SK-N-SH treated with all-trans-retinoic acid at 6 μM for 48 hours (cell line): ENCODE results near the gene ACTL6B.

Experiments used
- BACH2 ChIP-seq: fragments of 250-450 bp; sonication (Bioruptor Pico); IDR thresholded peaks from 2 replicates; pipeline ENCODE4 v1.9.0; 2021; ENCODE audit warnings: mild to moderate bottlenecking, borderline replicate concordance
- ESRRG ChIP-seq: fragments of 250-450 bp; sonication (Bioruptor Pico); IDR thresholded peaks from 2 replicates; pipeline ENCODE4 v1.6.1; 2021; ENCODE audit warnings: mild to moderate bottlenecking
- GLIS3 ChIP-seq: fragments of 250-450 bp; sonication (Bioruptor Pico); IDR thresholded peaks from 2 replicates; pipeline ENCODE4 v1.5.0; 2020; ENCODE audit warnings: mild to moderate bottlenecking, moderate library complexity
- OSR1 ChIP-seq: fragments of 250-450 bp; sonication (Bioruptor Pico); IDR thresholded peaks from 2 replicates; pipeline ENCODE4 v1.8.0; 2022; ENCODE audit warnings: moderate library complexity, mild to moderate bottlenecking, inconsistent platforms
- PPARA ChIP-seq: fragments of 250-450 bp; sonication (Bioruptor Pico); IDR thresholded peaks from 2 replicates; pipeline ENCODE4 v1.5.0; 2020; ENCODE audit warnings: mild to moderate bottlenecking, borderline replicate concordance
- RARB ChIP-seq: fragments of 250-450 bp; sonication (Bioruptor Pico); IDR thresholded peaks from 2 replicates; pipeline ENCODE4 v1.8.0; 2021; ENCODE audit warnings: mild to moderate bottlenecking, moderate library complexity
- SNAI2 ChIP-seq: fragments of 250-450 bp; sonication (Bioruptor Pico); IDR thresholded peaks from 2 replicates; pipeline ENCODE4 v1.5.0; 2020; ENCODE audit warnings: mild to moderate bottlenecking, moderate library complexity
- TCF4 ChIP-seq: fragments of 250-450 bp; sonication (Bioruptor Pico); IDR thresholded peaks from 2 replicates; pipeline ENCODE4 v1.8.0; 2021; ENCODE audit warnings: mild to moderate bottlenecking, moderate library complexity, borderline replicate concordance
- TOX ChIP-seq: fragments of 250-450 bp; sonication (Bioruptor Pico); IDR thresholded peaks from 2 replicates; pipeline ENCODE4 v1.8.0; 2021; ENCODE audit warnings: mild to moderate bottlenecking, moderate library complexity, borderline replicate concordance
- ZFP3 ChIP-seq: fragments of 250-450 bp; sonication (Bioruptor Pico); IDR thresholded peaks from 2 replicates; pipeline ENCODE4 v1.5.0; 2020; ENCODE audit warnings: mild to moderate bottlenecking, moderate library complexity
- ZNF70 ChIP-seq: fragments of 450-650 bp; formaldehyde crosslinking; IDR thresholded peaks from 2 replicates; pipeline ENCODE4 v1.5.0; 2020; ENCODE audit warnings: mild to moderate bottlenecking, moderate library complexity
- TF ChIP-seq, protein P1 (sequence below): fragments of 250-450 bp; sonication (Bioruptor Pico); IDR thresholded peaks from 2 replicates; pipeline ENCODE4 v1.5.1; 2021; ENCODE audit warnings: mild to moderate bottlenecking, moderate library complexity
- TF ChIP-seq, protein P2 (sequence below): fragments of 250-450 bp; sonication (Bioruptor Pico); IDR thresholded peaks from 2 replicates; pipeline ENCODE4 v1.8.0; 2020; ENCODE audit warnings: mild to moderate bottlenecking, moderate library complexity, borderline replicate concordance
- TF ChIP-seq, protein P3 (sequence below): fragments of 250-450 bp; sonication (Bioruptor Pico); IDR thresholded peaks from 2 replicates; pipeline ENCODE4 v1.5.0; 2020; ENCODE audit warnings: mild to moderate bottlenecking, moderate library complexity

- TF ChIP-seq ZNF70 (CRISPR knock-in tag) (no peak), TCF4 (CRISPR knock-in tag) (no peak), TOX (no peak), ZFP3 (no peak), RARB (CRISPR knock-in tag) (no peak), OSR1 (no peak), ESRRG (CRISPR knock-in tag) (no peak), SNAI2 (CRISPR knock-in tag) (no peak), BACH2 (CRISPR knock-in tag) (no peak), GLIS3 (CRISPR knock-in tag) (no peak), PPARA (CRISPR knock-in tag) (no peak)
- TF ChIP-seq, protein P1, sequence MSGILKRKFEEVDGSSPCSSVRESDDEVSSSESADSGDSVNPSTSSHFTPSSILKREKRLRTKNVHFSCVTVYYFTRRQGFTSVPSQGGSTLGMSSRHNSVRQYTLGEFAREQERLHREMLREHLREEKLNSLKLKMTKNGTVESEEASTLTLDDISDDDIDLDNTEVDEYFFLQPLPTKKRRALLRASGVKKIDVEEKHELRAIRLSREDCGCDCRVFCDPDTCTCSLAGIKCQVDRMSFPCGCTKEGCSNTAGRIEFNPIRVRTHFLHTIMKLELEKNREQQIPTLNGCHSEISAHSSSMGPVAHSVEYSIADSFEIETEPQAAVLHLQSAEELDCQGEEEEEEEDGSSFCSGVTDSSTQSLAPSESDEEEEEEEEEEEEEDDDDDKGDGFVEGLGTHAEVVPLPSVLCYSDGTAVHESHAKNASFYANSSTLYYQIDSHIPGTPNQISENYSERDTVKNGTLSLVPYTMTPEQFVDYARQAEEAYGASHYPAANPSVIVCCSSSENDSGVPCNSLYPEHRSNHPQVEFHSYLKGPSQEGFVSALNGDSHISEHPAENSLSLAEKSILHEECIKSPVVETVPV (CRISPR knock-in tag): no peak
- TF ChIP-seq, protein P2, sequence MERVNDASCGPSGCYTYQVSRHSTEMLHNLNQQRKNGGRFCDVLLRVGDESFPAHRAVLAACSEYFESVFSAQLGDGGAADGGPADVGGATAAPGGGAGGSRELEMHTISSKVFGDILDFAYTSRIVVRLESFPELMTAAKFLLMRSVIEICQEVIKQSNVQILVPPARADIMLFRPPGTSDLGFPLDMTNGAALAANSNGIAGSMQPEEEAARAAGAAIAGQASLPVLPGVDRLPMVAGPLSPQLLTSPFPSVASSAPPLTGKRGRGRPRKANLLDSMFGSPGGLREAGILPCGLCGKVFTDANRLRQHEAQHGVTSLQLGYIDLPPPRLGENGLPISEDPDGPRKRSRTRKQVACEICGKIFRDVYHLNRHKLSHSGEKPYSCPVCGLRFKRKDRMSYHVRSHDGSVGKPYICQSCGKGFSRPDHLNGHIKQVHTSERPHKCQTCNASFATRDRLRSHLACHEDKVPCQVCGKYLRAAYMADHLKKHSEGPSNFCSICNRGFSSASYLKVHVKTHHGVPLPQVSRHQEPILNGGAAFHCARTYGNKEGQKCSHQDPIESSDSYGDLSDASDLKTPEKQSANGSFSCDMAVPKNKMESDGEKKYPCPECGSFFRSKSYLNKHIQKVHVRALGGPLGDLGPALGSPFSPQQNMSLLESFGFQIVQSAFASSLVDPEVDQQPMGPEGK: no peak
- TF ChIP-seq, protein P3, sequence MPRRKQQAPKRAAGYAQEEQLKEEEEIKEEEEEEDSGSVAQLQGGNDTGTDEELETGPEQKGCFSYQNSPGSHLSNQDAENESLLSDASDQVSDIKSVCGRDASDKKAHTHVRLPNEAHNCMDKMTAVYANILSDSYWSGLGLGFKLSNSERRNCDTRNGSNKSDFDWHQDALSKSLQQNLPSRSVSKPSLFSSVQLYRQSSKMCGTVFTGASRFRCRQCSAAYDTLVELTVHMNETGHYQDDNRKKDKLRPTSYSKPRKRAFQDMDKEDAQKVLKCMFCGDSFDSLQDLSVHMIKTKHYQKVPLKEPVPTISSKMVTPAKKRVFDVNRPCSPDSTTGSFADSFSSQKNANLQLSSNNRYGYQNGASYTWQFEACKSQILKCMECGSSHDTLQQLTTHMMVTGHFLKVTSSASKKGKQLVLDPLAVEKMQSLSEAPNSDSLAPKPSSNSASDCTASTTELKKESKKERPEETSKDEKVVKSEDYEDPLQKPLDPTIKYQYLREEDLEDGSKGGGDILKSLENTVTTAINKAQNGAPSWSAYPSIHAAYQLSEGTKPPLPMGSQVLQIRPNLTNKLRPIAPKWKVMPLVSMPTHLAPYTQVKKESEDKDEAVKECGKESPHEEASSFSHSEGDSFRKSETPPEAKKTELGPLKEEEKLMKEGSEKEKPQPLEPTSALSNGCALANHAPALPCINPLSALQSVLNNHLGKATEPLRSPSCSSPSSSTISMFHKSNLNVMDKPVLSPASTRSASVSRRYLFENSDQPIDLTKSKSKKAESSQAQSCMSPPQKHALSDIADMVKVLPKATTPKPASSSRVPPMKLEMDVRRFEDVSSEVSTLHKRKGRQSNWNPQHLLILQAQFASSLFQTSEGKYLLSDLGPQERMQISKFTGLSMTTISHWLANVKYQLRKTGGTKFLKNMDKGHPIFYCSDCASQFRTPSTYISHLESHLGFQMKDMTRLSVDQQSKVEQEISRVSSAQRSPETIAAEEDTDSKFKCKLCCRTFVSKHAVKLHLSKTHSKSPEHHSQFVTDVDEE: no peak
These were observed 29.6 kb downstream of the ACTL6B start for GRCh38 chr7:100626530-100627237.
